ENCODE data around the gene TAPBPL.
"Not testable (repeated sequence)": the region's sequence is repeated elsewhere in the genome, so short reads cannot be mapped to it uniquely, and the experiment has no call there.

The TAPBPL gene

GRCh38 chr12:6476489-6476888 is 24.6 kb downstream of the TAPBPL start:
- Histone ChIP-seq H3K27ac (ENCODE audit: low read length) (peak overlapping the region; percentile 49), H3K27me3 (ENCODE audit: low read depth, low read length) (no peaks in the 10 kb centered on the region), H3K4me1 (ENCODE audit: control insufficient read depth in 1 of 2, insufficient read depth in 2 of 2, low read length in 2 of 2) (peaks cover 0 to 1% of the 10 kb centered on the region in 2 donors), H3K9me3 (ENCODE audit: control insufficient read depth in 1 of 2, low read length in 2 of 2) (no peaks in the 10 kb centered on the region), H3K4me3 (ENCODE audit: low read depth in 1 of 2, low read length in 2 of 2) (no peak overlapping the region), H3K36me3 (ENCODE audit: control insufficient read depth in 1 of 2, insufficient read depth in 2 of 2, low read length in 2 of 2) (no peaks in the 10 kb centered on the region)

DNA sequence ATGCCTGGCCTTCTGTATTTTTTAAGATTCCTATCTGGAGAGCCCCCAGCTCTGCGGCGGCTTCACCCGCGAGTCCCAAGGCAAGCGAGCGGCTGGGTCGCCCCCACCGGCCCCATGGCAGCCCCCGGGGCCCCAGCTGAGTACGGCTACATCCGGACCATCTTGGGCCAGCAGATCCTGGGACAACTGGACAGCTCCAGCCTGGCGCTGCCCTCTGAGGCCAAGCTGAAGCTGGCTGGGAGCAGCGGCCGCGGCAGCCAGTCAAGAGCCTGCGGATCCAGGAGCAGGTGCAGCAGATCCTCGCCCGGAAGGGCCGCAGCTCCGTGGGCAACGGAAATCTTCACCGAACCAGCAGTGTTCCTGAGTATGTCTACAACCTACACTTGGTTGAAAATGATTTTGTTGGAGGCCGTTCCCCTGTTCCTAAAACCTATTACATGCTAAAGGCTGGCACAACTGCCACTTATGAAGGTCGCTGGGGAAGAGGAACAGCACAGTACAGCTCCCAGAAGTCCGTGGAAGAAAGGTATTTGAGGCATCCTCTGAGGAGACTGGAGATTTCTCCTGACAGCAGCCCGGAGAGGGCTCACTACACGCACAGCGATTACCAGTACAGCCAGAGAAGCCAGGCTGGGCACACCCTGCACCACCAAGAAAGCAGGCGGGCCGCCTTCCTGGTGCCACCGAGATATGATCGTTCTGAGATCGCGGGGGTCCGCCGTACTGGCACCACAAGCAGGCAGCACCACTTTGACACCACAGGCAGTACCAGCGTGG is 25.9 kb downstream of the TAPBPL start:
- H3K4me3 ChIP-seq (ENCODE audit: low read depth in 1 of 2, low read length in 2 of 2); H3K9me3 ChIP-seq (ENCODE audit: control insufficient read depth in 1 of 2, low read length in 2 of 2); H3K4me1 ChIP-seq (ENCODE audit: control insufficient read depth in 1 of 2, insufficient read depth in 2 of 2, low read length in 2 of 2); H3K27ac ChIP-seq (ENCODE audit: low read length); H3K27me3 ChIP-seq (ENCODE audit: low read depth, low read length); H3K36me3 ChIP-seq (ENCODE audit: control insufficient read depth in 1 of 2, insufficient read depth in 2 of 2, low read length in 2 of 2): not testable (repeated sequence)

- H3K4me3 ChIP-seq (ENCODE audit: low read depth in 1 of 2, low read length in 2 of 2) = no peak overlapping the region
- no peaks in the 10 kb centered on the region for H3K27me3 ChIP-seq (ENCODE audit: low read depth, low read length)
- H3K4me1 ChIP-seq (ENCODE audit: control insufficient read depth in 1 of 2, insufficient read depth in 2 of 2, low read length in 2 of 2) = no peaks in the 10 kb centered on the region
- H3K36me3 ChIP-seq (ENCODE audit: control insufficient read depth in 1 of 2, insufficient read depth in 2 of 2, low read length in 2 of 2) = no peaks in the 10 kb centered on the region
- no peaks in the 10 kb centered on the region for H3K9me3 ChIP-seq (ENCODE audit: control insufficient read depth in 1 of 2, low read length in 2 of 2)
- no peak overlapping the region for H3K27ac ChIP-seq (ENCODE audit: low read length)
These were observed 26.6 kb downstream of the TAPBPL start for GRCh38 chr12:6478416-6478815.

DNA sequence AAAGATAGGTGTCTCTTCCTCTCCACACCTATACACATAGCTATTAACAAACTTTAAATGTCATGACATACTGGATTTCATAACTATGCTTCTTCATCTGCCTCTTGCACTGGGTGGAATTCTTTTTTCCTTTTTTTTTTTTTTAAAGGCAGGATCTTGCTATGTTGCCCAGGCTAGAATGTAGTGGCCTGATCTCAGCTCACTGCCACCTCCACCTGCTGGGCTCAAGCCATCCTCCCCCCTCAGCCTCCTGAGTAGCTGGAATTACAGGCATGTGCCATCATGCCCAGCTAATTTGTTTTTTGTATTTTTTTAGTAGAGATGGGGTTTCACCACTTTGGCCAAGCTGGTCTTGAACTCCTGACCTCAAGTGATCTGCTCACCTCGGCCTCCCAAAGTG is 36.4 kb downstream of the TAPBPL start:
- Histone ChIP-seq H3K36me3 (ENCODE audit: control insufficient read depth in 1 of 2, insufficient read depth in 2 of 2, low read length in 2 of 2) (peaks cover 0 to 6% of the 10 kb centered on the region in 2 donors), H3K27me3 (ENCODE audit: low read depth, low read length) (no peaks in the 10 kb centered on the region), H3K4me1 (ENCODE audit: control insufficient read depth in 1 of 2, insufficient read depth in 2 of 2, low read length in 2 of 2) (peaks cover 7 to 9% of the 10 kb centered on the region in 2 donors), H3K9me3 (ENCODE audit: control insufficient read depth in 1 of 2, low read length in 2 of 2) (no peaks in the 10 kb centered on the region), H3K27ac (ENCODE audit: low read length) (no peak overlapping the region), H3K4me3 (ENCODE audit: low read depth in 1 of 2, low read length in 2 of 2) (no peak overlapping the region)

GRCh38 chr12:6489449-6489848 is 37.6 kb downstream of the TAPBPL start:
- H3K27ac ChIP-seq (ENCODE audit: low read length) = no peak overlapping the region
- H3K4me1 ChIP-seq (ENCODE audit: control insufficient read depth in 1 of 2, insufficient read depth in 2 of 2, low read length in 2 of 2) = peaks cover 8 to 11% of the 10 kb centered on the region in 2 donors
- no peaks in the 10 kb centered on the region for H3K9me3 ChIP-seq (ENCODE audit: control insufficient read depth in 1 of 2, low read length in 2 of 2)
- no peaks in the 10 kb centered on the region for H3K27me3 ChIP-seq (ENCODE audit: low read depth, low read length)
- H3K36me3 ChIP-seq (ENCODE audit: control insufficient read depth in 1 of 2, insufficient read depth in 2 of 2, low read length in 2 of 2) = peaks cover 0 to 9% of the 10 kb centered on the region in 2 donors
- no peak overlapping the region for H3K4me3 ChIP-seq (ENCODE audit: low read depth in 1 of 2, low read length in 2 of 2)

DNA sequence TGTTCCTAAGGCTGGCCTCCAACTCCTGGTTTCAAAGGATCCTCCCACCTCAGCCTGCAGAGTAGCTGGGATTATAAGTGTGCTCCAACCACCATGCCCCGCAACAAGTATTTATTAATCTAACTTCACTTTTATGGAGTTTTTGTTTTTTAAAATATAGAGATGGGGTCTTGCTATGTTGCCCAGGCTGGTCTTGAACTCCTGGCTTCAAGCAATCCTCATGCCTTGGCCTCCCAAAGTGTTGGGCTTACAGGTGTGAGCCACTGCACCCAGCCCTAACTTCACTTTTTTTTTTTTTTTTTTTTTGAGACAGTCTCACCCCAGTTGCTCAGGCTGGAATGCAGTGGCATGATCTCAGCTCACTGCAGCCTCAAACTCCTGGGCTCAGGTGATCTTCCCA is 38.8 kb downstream of the TAPBPL start:
- H3K27ac ChIP-seq (ENCODE audit: low read length); H3K4me3 ChIP-seq (ENCODE audit: low read depth in 1 of 2, low read length in 2 of 2); H3K27me3 ChIP-seq (ENCODE audit: low read depth, low read length); H3K9me3 ChIP-seq (ENCODE audit: control insufficient read depth in 1 of 2, low read length in 2 of 2): not testable (repeated sequence)
- Histone ChIP-seq H3K36me3 (ENCODE audit: control insufficient read depth in 1 of 2, insufficient read depth in 2 of 2, low read length in 2 of 2) (peaks cover 0 to 15% of the 10 kb centered on the region in 2 donors), H3K4me1 (ENCODE audit: control insufficient read depth in 1 of 2, insufficient read depth in 2 of 2, low read length in 2 of 2) (peaks cover 16 to 22% of the 10 kb centered on the region in 2 donors)

- Histone ChIP-seq H3K27me3 (ENCODE audit: low read depth, low read length) (no peaks in the 10 kb centered on the region), H3K27ac (ENCODE audit: low read length) (peak within 1 kb of the TSS; percentile 100), H3K9me3 (ENCODE audit: control insufficient read depth in 1 of 2, low read length in 2 of 2) (no peaks in the 10 kb centered on the region), H3K4me3 (ENCODE audit: low read depth in 1 of 2, low read length in 2 of 2) (peak within 1 kb of the TSS; percentile 86 to 100), H3K36me3 (ENCODE audit: control insufficient read depth in 1 of 2, insufficient read depth in 2 of 2, low read length in 2 of 2) (peaks cover 8 to 15% of the 10 kb centered on the region in 2 donors), H3K4me1 (ENCODE audit: control insufficient read depth in 1 of 2, insufficient read depth in 2 of 2, low read length in 2 of 2) (peaks cover 16 to 22% of the 10 kb centered on the region in 2 donors)
These were observed 41.1 kb downstream of the TAPBPL start, which contains the start of gene MRPL51 for GRCh38 chr12:6492838-6493496. MRPL51 (minus strand) TSS chr12:6493262; CDS start chr12:6493136, 126 bp downstream.

- H3K27ac ChIP-seq (ENCODE audit: low read length) = peak within 1 kb of the TSS; percentile 100
- peaks cover 8 to 15% of the 10 kb centered on the region in 2 donors for H3K36me3 ChIP-seq (ENCODE audit: control insufficient read depth in 1 of 2, insufficient read depth in 2 of 2, low read length in 2 of 2)
- no peaks in the 10 kb centered on the region for H3K9me3 ChIP-seq (ENCODE audit: control insufficient read depth in 1 of 2, low read length in 2 of 2)
These were observed 41.8 kb downstream of the TAPBPL start, which contains the start of gene NCAPD2 for GRCh38 chr12:6493497-6494257. NCAPD2 (plus strand) TSS chr12:6494102; CDS start chr12:6495099, 997 bp downstream.

GRCh38 chr12:6494258-6494743 is 42.5 kb downstream of the TAPBPL start:
- Histone ChIP-seq H3K27ac (ENCODE audit: low read length) (peak overlapping the region; percentile 43), H3K36me3 (ENCODE audit: control insufficient read depth in 1 of 2, insufficient read depth in 2 of 2, low read length in 2 of 2) (peaks cover 8 to 21% of the 10 kb centered on the region in 2 donors), H3K9me3 (ENCODE audit: control insufficient read depth in 1 of 2, low read length in 2 of 2) (no peaks in the 10 kb centered on the region), H3K4me1 (ENCODE audit: control insufficient read depth in 1 of 2, insufficient read depth in 2 of 2, low read length in 2 of 2) (peaks cover 16 to 22% of the 10 kb centered on the region in 2 donors), H3K27me3 (ENCODE audit: low read depth, low read length) (no peaks in the 10 kb centered on the region), H3K4me3 (ENCODE audit: low read depth in 1 of 2, low read length in 2 of 2) (peak overlapping the region; percentile 86 to 100)

More at GRCh38 chr12:6493497-6494257, 41.8 kb downstream of the TAPBPL start, which contains the start of gene NCAPD2:
- H3K27me3 ChIP-seq (ENCODE audit: low read depth, low read length) = no peaks in the 10 kb centered on the region
- H3K4me3 ChIP-seq (ENCODE audit: low read depth in 1 of 2, low read length in 2 of 2) = peak within 1 kb of the TSS; percentile 86 to 100
- peaks cover 16 to 22% of the 10 kb centered on the region in 2 donors for H3K4me1 ChIP-seq (ENCODE audit: control insufficient read depth in 1 of 2, insufficient read depth in 2 of 2, low read length in 2 of 2)

- H3K4me1 ChIP-seq (ENCODE audit: control insufficient read depth in 1 of 2, insufficient read depth in 2 of 2, low read length in 2 of 2) = peaks cover 16 to 22% of the 10 kb centered on the region in 2 donors
- H3K9me3 ChIP-seq (ENCODE audit: control insufficient read depth in 1 of 2, low read length in 2 of 2) = no peaks in the 10 kb centered on the region
- no peaks in the 10 kb centered on the region for H3K27me3 ChIP-seq (ENCODE audit: low read depth, low read length)
- H3K27ac ChIP-seq (ENCODE audit: low read length) = no peak overlapping the region
- H3K4me3 ChIP-seq (ENCODE audit: low read depth in 1 of 2, low read length in 2 of 2) = peak overlapping the region in 1 of 2 donors; percentile 100
- H3K36me3 ChIP-seq (ENCODE audit: control insufficient read depth in 1 of 2, insufficient read depth in 2 of 2, low read length in 2 of 2) = peaks cover 8 to 26% of the 10 kb centered on the region in 2 donors
These were observed 43.1 kb downstream of the TAPBPL start for GRCh38 chr12:6494968-6495367.

DNA sequence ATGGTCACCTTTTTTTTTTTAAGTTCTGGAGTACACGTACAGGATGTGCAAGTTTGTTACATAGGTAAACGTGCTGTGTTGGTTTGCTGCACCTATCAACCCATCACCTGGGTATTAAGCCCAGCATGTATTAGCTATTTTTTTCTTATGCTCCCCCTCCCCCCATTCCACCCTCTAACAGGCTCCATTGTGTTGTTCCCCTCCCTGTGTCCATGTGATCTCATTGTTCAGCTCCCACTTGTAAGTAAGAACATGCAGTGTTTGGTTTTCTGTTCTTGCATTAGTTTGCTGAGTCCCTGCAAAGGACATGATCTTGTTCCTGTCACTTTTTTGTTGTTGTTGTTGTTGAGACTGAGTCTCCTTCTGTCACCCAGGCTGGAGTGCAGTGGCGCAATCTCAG is 45.4 kb downstream of the TAPBPL start:
- not testable (repeated sequence) for H3K27ac ChIP-seq (ENCODE audit: low read length)
- peaks cover 8 to 20% of the 10 kb centered on the region in 2 donors for H3K36me3 ChIP-seq (ENCODE audit: control insufficient read depth in 1 of 2, insufficient read depth in 2 of 2, low read length in 2 of 2)

More for the DNA sequence above, 45.4 kb downstream of the TAPBPL start:
- H3K4me1 ChIP-seq (ENCODE audit: control insufficient read depth in 1 of 2, insufficient read depth in 2 of 2, low read length in 2 of 2) = peaks cover 12 to 17% of the 10 kb centered on the region in 2 donors
- H3K4me3 ChIP-seq (ENCODE audit: low read depth in 1 of 2, low read length in 2 of 2); H3K9me3 ChIP-seq (ENCODE audit: control insufficient read depth in 1 of 2, low read length in 2 of 2); H3K27me3 ChIP-seq (ENCODE audit: low read depth, low read length): not testable (repeated sequence)

Data from muscle layer of duodenum (tissue), 2 donors.